Uterus (tissue), 4 donors: Measurements from ENCODE around the gene CAMTA1. TPM values are rescaled to one million over a fixed set of nuclear protein-coding genes. Genes with fewer than 3 reads are reported as not detected.

Experiments used
- DNase-seq, 2 donors: peaks; one replicate each; pipeline ENCODE4 v3.0.0-alpha.2; 2019 to 2020
- H3K27ac ChIP-seq, 2 donors: fragments of 200-600 bp; sonication (generic); 1 replicate in 1 of 2; 2 replicates in 1 of 2; pipeline ENCODE4 v1.5.1; 2016 to 2018
- H3K27me3 ChIP-seq, 2 donors: fragments of 200-600 bp; sonication (generic); one replicate each; pipeline ENCODE4 v1.5.1; 2018 to 2019; ENCODE audit warnings: control low read depth in 1 of 2
- H3K36me3 ChIP-seq, 2 donors: fragments of 200-600 bp; sonication (generic); one replicate each; pipeline ENCODE4 v1.5.1; 2019; ENCODE audit warnings: control low read depth in 1 of 2
- H3K4me1 ChIP-seq, 2 donors: fragments of 200-600 bp; sonication (generic); one replicate each; pipeline ENCODE4 v1.5.1; 2018 to 2019; ENCODE audit warnings: control low read depth in 1 of 2
- H3K4me3 ChIP-seq, 2 donors: fragments of 200-600 bp; sonication (generic); 1 replicate in 1 of 2; 2 replicates in 1 of 2; pipeline ENCODE4 v1.5.1; 2018 to 2019; ENCODE audit warnings: mild to moderate bottlenecking in 1 of 2
- H3K9me3 ChIP-seq, 2 donors: fragments of 200-600 bp; sonication (generic); one replicate each; pipeline ENCODE4 v1.5.1; 2019; ENCODE audit warnings: control low read depth in 1 of 2
- CTCF ChIP-seq, 4 experiments: fragments of 200-600 bp in 2 of 4; fragments of 450-650 bp in 2 of 4; sonication (generic) in 2 of 4; IDR thresholded peaks; one replicate each; pipeline ENCODE4 v1.5.1; 2016 to 2019; ENCODE audit warnings: antibody characterized with exemption in 4 of 4, mild to moderate bottlenecking in 2 of 4, moderate library complexity in 1 of 4
- POLR2A ChIP-seq, 2 donors: fragments of 450-650 bp; IDR thresholded peaks; one replicate each; pipeline ENCODE4 v1.6.1; 2016; ENCODE audit warnings: antibody characterized with exemption in 2 of 2, mild to moderate bottlenecking in 1 of 2, moderate library complexity in 1 of 2
- intact Hi-C: fragments of 100-400 bp; cut with DNase I; formaldehyde crosslinking; loops from one replicate; pipeline ENCODE4 v1.15.1; 2023; ENCODE audit warnings: low total_unique reads
- total RNA-seq, 4 donors: library from RNA; depleted of rRNA in 3 of 4; stranded (reverse); fragments of >200 nt in 3 of 4; gene quantifications; one replicate each; pipeline versions ENCODE4 v1.1.0 to v1.2.4, GENCODE V29; 2014 to 2023
- donor health status: DM: yes; HTN: yes; CAD: no.

The CAMTA1 gene
- total RNA-seq, 4 donors from 2014 or later, result 29.7 to 427 (median 64.8) TPM

GRCh38 chr1:7589774-7590425, 804.6 kb downstream of the CAMTA1 start:
- no peak overlapping the region for H3K27ac ChIP-seq
- no peaks in the 10 kb centered on the region for H3K9me3 ChIP-seq
- DNase-seq, result no peak
- TF ChIP-seq CTCF (IDR thresholded peaks at IDR 0.05), result no peak
- TF ChIP-seq POLR2A (IDR thresholded peaks at IDR 0.05), result no peak
- intact Hi-C loops, result no loop called here
- no peak overlapping the region for H3K4me3 ChIP-seq
- H3K4me1 ChIP-seq, result no peaks in the 10 kb centered on the region
- H3K27me3 ChIP-seq, result no peaks in the 10 kb centered on the region
- no peaks in the 10 kb centered on the region for H3K36me3 ChIP-seq

GRCh38 chr1:7590426-7590790, 805.2 kb downstream of the CAMTA1 start:
- TF ChIP-seq CTCF (IDR thresholded peaks at IDR 0.05) (no peak), POLR2A (IDR thresholded peaks at IDR 0.05) (no peak)
- Histone ChIP-seq H3K4me3 (no peak overlapping the region), H3K27ac (no peak overlapping the region), H3K4me1 (no peaks in the 10 kb centered on the region), H3K36me3 (no peaks in the 10 kb centered on the region), H3K27me3 (no peaks in the 10 kb centered on the region), H3K9me3 (no peaks in the 10 kb centered on the region)
- DNase-seq, result no peak
- intact Hi-C loops, result no loop called here

GRCh38 chr1:7591565-7591964, 806.3 kb downstream of the CAMTA1 start:
- H3K27me3 ChIP-seq, result no peaks in the 10 kb centered on the region
- DNase-seq, result no peak
- intact Hi-C loops, result no loop called here
- no peaks in the 10 kb centered on the region for H3K4me1 ChIP-seq
- no peaks in the 10 kb centered on the region for H3K9me3 ChIP-seq
- no peak overlapping the region for H3K4me3 ChIP-seq
- no peak overlapping the region for H3K27ac ChIP-seq
- no peaks in the 10 kb centered on the region for H3K36me3 ChIP-seq
- TF ChIP-seq POLR2A (IDR thresholded peaks at IDR 0.05), result no peak
- TF ChIP-seq CTCF (IDR thresholded peaks at IDR 0.05), result no peak

- DNase-seq, result no peak
- H3K9me3 ChIP-seq, result no peaks in the 10 kb centered on the region
- TF ChIP-seq CTCF (IDR thresholded peaks at IDR 0.05) (no peak), POLR2A (IDR thresholded peaks at IDR 0.05) (no peak)
- H3K27me3 ChIP-seq, result no peaks in the 10 kb centered on the region
- H3K27ac ChIP-seq, result no peak overlapping the region
- H3K4me1 ChIP-seq, result no peaks in the 10 kb centered on the region
- H3K36me3 ChIP-seq, result no peaks in the 10 kb centered on the region
- H3K4me3 ChIP-seq, result no peak overlapping the region
- intact Hi-C loops, result no loop called here
Observed at GRCh38 chr1:7592120-7592798, 807.0 kb downstream of the CAMTA1 start.

- intact Hi-C loops, result no loop called here
- H3K36me3 ChIP-seq, result no peaks in the 10 kb centered on the region
Observed at GRCh38 chr1:7594002-7594713, 808.9 kb downstream of the CAMTA1 start.

More at GRCh38 chr1:7594002-7594713, 808.9 kb downstream of the CAMTA1 start:
- Histone ChIP-seq H3K4me3 (no peak overlapping the region), H3K27me3 (no peaks in the 10 kb centered on the region), H3K27ac (no peak overlapping the region), H3K4me1 (no peaks in the 10 kb centered on the region), H3K9me3 (no peaks in the 10 kb centered on the region)
- DNase-seq, result no peak
- TF ChIP-seq POLR2A (IDR thresholded peaks at IDR 0.05) (no peak), CTCF (IDR thresholded peaks at IDR 0.05) (no peak)
